Activated gamma-delta T cell treated with anti-CD3 and anti-CD28 coated beads, Interleukin-2, amount 50 U/mL, for 16 hours (primary cell): Measurements from ENCODE around the gene PRR3.
A peak's percentile ranks its signal among the peaks of the same experiment; 100 is the strongest.
"Not testable (repeated sequence)": the region's sequence is repeated elsewhere in the genome, so short reads cannot be mapped to it uniquely, and the experiment has no call there.

ENCODE experiments used
- DNase-seq: peaks from one replicate; pipeline ENCODE4 v3.0.0-alpha.2; 2020; ENCODE audit warnings: low read depth

Gene PRR3, protein sequence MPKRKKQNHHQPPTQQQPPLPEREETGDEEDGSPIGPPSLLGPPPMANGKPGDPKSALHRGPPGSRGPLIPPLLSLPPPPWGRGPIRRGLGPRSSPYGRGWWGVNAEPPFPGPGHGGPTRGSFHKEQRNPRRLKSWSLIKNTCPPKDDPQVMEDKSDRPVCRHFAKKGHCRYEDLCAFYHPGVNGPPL

DNA sequence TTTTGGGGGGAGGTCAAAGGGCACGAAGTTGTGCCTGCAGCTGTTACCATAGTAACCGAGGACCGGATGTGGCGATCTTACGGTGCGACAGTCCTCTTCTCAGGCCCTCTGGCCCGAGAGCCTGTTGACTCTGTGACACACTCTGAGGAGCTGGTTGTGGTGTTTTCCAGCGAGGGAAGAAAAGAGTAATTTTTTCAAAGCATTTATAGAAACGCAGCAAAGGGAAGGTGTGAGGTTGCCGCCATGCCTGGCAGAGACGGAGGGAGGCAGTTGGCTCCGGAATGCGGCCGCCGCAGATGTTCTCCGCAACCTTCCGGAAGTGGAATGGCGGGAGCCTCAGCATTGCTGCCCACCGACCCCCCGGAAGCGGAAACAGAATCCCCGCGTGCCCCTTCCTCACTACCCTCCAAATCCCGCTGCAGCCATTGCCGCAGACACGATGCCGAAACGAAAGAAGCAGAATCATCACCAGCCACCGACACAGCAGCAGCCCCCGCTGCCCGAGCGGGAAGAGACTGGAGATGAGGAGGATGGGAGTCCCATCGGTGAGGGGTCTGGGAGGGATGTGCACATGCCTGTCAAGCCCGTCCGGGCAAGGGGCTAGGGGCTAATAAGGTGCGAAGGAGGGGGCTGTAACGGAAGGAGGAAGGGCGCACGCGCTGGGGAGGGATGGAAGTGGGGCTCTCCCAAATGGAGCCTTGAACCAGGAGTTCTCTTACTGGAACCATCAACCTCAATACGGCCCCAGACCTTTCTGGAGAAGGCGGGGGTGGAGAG is at the start of gene PRR3:
PRR3 (plus strand) TSS at position 390 of the 777 bp plus-strand sequence; CDS start at position 440, 50 bp downstream.
- peak; percentile 77 for DNase-seq

DNA sequence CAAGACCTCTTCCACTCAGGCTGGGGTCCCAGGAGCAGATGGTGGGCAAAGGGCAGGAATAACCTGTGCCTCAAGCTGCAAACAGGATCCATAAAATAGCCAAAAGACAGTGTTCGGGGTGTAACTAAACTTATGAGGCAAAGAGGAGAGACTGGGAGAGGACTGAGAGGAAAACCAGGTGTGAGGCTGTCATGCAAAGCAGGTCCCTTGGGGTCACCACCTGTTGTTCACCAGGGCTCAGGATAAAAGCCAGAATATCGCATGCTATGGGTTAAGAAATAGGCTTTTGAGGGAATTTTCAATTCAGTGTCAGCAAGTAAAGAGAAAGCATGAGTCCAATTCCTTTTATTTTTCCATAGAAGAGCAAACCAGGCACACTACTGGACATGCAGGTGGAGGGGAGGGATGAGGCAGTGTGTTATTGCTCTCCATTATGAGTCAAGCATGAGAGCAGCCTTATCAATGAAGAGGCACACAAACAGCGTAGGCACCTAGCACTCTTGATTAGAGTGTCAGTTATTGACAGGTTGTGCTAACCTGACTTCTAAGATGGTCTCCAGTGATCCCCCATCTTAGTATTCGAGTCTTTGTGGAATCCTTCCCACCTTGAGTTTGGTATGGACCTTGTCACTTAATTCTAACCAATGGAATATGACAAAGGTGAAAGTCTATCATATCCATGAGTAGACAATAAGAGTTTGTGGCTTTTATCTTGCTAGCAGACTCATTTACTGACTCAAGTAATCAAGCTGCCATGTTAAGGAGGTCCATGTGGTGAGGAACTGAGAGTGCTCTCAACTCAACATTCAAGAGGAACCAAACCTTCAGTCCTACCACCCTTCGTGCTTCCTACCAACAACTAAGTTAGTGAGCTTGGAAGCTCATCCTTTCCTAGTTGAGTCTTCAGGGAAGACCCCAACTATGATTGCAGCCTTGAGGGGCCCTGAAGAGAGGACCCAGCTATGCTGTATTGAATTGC is 49.0 kb upstream of the PRR3 start:
- no peak for DNase-seq

DNA sequence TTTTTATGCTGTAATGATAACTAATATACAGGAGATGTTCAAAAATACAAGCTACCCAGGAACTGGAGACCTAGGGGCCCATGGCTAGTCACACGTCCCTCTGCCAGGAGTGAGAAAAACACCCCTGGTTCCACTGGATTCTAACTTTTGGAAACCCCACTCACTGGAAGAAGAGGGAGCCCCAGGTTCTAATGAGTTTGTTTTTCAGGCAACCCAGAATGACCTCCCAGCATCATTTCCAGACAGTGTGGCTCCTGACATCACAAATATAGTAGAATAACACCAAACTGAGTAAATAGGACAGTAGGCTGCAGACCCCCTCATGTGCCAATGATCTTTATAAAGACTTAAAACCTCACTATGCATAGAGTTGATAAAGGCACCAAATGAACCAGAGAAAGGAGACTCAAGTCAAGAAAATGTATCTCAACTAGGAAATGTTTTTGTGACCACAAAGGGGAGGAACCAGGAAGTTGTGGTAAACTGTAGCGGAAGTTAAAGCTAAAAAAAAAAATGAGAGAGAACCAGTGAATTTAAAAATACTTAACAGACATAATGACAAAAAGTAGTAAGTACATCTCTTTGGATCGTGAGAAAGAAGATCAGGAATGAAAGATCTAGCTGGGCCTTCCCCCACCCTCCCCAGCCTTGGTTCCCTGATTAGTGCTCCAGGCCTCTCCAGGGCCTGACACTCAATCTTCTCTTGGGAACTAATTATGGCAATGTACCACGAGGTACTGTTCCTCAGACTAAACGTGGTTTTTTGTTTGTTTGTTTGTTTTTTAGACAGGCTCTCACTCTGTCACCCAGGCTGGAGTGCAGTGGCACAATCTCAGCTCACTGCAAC is 48.0 kb upstream of the PRR3 start:
- DNase-seq: no peak

DNA sequence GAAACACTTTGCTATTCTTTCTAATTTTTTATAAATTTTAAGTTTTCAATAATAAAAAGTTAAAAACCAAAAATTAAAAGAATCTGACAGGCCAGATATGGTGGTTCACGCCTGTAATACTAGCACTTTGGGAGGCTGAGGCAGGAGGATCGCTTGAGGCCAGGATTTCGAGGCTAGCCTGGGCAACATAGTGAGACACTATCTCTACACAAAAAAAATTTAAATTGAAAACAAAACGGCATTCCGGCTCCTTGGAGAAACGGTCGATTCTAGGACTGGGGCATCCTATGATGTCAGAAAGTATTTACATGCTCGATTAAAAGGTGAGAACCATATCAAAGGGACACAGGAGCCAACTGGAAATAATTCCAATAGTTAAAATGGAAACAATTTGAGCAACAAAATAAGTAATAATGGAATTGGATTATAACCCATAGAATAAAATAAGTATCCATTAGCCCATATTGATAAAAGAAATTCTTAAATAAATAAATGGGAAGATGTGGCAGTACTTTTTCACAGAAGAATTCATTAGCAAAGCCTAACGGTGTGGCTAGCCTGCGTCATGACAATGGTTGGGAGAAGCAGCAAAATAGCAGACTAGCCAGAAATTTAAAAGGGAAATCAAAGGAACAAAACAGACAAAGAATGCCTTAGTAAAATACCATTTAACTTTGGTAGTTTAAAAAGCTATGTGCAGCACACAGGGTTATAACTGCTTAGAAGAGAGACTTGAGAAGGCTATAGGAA is 46.5 kb upstream of the PRR3 start:
- DNase-seq: no peak

DNA sequence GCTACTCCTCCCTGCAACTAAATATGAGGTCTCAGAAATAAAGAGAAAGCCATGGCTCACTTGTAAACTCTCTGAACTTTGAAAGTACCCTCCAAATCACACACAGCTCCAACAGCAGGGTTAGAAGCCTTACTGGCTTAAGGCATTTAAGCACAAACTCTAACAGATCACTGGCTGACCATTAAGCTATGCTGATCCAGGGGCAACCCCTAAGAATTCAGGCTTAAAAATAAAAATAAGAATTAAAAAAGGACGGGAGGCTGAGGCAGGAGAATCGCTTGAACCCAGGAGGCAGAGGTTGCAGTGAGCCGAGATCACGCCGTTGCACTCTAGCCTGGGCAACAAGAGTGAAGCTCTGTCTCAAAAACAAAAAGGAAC is 45.9 kb upstream of the PRR3 start:
- no peak for DNase-seq

DNA sequence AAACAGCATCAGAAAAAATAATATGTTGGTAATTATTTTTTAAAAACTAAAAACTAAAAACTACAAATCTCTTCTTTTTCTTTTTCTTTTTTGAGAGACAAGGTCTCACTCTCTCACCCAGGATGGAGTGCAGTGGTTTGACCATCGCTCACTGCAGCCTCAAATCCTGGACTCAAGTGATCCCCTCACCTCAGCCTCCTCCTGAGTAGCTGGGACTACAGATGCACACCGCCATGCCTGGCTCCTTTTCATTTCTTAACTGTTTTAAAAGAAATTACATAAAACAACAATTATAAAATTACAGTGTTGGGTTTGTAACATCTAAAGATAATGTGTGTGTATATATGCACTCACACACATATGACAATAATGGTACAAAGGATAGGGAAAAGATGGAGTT is 43.6 kb upstream of the PRR3 start:
- DNase-seq: no peak

DNA sequence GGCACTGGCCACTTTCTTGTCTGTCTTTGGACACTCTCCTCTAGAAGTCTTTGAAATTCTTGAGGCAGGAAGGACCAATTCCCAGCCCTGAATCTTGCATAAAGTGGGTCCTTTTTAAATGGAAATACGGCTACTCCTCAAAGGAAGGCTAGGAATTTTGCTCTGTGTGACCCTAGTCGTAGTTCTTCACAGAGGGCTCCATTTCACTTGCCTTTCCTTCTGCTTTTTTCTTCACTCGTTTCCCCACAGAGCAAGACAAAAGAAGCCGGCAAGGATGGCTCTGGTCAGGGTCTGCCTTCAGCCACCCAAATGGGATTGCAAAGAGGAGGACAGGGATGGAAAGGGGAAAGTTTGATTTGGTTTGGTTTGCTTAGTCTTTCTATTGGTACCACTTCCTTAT is 42.0 kb upstream of the PRR3 start:
- DNase-seq: no peak

DNA sequence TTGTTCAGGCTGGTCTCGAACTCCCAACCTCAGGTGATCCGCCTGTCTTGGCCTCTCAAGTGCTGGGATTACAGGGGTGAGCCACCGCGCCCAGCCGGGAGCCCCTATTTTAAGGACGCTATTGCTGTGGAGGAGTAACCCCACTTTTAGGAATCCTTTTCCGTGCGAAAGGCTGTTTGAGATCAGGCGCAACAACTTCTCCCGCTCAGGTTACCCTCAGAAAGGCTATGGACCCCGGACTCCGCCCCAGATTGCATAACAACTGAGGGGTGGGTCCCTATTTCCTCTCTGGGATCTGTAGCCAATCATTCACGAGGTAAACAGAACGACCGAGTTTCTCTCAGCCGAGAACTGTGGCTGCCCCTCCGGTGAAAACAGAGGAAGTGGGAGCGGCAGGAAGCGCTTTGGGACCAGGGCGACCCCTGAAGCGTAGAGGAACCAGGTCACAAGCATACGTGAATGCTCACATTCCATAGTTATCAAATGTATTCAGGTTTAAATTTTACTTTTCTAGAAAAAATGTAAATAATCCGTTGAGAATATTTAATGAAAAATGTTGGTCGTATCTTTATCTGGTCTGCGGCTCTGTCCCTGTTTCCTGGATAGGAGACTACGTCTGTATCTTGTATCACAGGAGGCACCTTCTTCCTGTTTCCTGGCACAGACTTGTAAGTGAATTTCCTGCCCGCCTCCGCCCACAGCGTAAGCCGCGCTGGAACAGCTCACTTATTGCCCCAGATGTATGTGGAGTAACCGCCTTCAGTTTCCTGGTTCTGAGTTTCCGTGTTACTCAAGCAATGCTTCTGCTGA is 40.9 kb upstream of the PRR3 start:
- peak; percentile 87 for DNase-seq

DNA sequence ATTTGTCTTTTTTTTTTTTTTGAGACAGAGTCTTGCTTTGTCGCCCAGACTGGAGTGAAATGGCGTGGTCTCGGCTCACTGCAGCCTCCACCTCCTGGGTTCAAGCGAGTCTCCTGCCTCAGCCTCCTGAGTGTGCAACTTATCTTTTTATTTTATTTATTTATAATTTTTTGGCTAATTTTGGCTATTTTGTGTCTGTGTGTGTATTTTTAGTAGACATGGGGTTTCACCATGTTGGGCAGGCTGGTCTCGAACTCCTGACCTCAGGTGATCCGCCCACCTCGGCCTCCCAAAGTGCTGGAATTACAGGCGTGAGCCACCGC is 40.4 kb upstream of the PRR3 start:
- not testable (repeated sequence) for DNase-seq

DNA sequence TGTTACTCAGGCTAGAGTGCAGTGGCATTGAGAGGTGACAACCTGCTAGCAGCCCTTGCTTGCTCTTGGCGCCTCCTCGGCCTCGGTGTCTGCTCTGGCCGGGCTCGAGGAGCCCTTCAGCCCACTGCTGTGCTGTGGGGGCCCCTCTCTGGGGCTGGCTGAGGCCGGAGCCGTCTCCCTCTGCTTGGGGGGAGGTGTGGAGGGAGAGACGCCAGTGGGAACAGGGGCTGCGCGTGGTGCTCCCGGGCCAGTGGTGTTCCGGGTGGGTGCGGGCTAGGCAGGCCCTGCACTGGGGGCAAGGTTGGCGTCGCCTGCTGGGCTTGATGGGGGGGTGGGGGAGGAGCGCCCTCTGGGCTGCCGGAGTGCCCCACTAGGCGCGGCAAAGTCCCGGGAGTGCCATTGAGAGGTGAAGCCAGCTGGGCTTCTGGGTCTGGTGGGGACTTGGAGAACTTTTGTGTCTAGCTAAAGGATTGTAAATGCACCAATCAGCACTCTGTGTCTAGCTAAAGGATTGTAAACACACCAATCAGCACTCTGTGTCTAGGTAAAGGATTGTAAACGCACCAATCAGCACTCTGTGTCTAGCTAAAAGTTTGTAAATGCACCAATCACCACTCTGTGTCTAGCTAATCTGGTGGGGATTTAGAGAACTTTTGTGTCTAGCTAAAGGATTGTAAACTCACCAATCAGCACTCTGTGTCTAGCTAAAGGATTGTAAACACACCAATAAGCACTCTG is 39.2 kb upstream of the PRR3 start:
- DNase-seq: not testable (repeated sequence)

DNA sequence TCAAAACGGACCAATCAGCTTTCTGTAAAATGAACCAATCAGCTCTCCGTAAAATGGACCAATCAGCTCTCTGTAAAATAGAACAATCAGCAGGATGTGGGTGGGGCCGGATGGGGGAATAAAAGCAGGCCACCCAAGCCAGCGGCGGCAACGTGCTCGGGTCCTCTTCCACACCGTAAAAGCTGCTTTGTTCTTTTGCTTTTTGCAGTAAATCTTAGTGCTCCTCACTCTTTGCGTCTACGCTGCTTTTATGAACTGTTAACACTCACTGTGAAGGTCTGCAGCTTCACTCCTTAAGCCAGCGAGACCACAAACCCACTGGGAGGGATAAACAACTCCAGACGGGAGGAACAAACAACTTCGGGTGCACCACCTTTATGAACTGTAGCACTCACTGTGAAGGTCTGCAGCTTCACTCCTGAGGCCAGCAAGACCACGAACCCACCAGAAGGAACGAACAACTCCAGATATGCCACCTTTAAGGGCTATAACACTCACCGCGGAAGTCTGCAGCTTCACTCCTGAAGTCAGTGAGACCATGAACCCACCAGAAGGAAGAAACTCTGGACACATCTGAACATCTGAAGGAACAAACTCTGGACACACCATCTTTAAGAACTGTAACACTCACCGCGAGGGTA is 38.5 kb upstream of the PRR3 start:
- not testable (repeated sequence) for DNase-seq

DNA sequence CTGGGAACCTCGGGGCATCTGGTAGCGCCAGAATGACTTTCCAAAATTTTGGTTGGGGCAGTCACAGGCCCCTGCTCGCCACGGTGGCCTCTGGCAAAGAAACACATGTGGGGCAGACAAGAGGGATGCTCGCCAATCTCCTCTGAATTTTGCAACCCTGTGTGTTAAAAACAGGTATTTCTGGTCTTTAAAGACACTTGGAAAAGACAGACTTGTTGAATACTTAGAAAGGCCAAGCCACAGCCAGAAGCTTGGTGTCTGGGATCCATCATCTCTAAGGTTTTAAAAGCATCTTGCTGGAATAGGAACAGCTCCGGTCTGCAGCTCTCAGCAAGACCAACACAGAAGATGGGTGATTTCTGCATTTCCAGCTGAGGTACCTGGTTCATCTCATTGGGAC is 36.6 kb upstream of the PRR3 start:
- no peak for DNase-seq

DNA sequence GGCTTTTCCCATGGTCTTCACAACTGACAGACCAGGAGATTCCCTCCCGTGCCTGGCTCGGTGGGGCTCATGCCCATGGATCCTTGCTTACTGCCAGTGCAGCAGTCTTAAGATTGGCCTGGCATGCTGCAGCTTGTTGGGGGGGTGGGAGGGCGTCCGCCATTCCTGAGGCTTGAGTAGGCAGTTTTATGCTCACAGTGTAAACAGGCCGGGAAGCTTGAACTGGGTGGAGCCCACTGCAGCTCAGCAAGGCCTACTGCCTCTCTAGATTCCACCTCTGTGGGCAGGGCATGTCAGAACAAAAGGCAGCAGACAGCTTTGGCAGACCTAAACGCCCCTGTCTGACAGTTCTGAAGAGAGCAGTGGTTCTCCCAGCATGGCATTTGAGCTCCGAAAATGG is 36.0 kb upstream of the PRR3 start:
- DNase-seq: not testable (repeated sequence)

DNA sequence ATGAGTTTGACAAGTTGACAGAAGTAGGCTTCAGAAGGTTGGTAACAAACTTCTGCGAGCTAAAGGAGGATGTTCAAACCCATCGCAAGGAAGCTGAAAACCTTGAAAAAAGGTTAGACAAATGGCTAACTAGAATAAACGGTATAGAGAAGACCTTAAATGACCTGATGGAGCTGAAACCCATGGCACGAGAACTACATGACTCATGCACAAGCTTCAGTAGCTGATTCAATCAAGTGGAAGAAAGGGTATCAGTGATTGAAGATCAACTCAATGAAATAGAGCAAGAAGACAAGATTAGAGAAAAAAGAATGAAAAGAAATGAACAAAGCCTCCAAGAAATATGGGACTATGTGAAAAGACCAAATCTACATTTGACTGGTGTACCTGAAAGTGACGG is 35.1 kb upstream of the PRR3 start:
- not testable (repeated sequence) for DNase-seq

DNA sequence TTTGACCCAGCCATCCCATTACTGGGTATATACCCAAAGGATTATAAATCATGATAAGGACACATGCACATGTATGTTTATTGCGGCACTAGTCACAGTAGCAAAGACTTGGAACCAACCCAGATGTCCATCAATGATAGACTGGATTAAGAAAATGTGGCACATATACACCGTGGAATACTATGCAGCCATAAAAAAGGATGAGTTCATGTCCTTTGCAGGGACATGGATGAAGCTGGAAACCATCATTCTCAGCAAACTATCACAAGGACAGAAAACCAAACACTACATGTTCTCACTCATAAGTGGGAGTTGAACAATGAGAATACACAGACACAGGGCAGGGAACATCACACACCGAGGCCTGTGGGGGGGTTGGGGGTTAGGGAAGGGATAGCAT is 30.7 kb upstream of the PRR3 start:
- DNase-seq: not testable (repeated sequence)

DNA sequence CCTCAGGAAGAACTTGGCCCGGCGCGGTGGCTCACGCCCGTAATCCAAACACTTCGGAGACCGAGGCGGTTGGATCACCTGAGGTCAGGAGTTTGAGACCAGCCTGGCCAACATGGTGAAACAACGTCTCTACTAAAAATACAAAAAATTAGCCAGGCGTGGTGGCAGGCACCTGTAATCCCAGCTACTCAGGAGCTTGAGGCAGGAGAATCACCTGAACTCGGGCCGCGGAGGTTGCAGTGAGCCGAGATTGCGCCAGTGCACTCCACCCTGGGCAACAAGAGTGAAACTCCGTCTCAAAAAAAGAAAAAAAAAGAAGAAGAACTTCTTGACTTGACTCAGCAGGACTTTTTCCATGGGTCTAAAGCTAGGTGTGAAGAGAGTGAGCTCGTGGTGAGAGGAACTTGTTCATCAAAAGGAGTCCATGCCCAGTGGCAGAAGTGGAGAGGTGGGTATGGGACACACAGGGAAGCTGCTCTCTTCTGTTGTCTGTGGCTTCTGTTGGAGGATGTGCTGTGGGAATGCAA is 27.7 kb upstream of the PRR3 start:
- not testable (repeated sequence) for DNase-seq

DNA sequence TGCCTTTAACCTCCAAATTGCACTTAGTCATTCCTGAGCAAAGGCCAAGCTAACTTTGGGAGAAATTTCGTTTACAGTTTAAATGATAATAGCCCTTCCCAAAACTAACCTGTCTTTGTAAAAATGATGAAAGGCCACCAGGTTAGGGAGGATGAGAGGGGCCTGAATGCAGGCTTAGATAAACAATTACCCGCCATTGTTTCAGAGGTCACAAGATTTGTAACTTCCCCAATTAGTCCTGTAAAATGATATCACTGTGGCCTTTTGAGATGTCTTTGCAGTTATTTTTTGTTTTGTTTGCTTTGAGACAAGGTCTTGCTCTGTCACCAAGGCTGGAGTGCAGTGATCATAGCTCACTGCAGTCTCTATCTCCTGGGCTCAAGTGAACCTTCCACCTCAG is 27.1 kb upstream of the PRR3 start:
- DNase-seq: no peak

DNA sequence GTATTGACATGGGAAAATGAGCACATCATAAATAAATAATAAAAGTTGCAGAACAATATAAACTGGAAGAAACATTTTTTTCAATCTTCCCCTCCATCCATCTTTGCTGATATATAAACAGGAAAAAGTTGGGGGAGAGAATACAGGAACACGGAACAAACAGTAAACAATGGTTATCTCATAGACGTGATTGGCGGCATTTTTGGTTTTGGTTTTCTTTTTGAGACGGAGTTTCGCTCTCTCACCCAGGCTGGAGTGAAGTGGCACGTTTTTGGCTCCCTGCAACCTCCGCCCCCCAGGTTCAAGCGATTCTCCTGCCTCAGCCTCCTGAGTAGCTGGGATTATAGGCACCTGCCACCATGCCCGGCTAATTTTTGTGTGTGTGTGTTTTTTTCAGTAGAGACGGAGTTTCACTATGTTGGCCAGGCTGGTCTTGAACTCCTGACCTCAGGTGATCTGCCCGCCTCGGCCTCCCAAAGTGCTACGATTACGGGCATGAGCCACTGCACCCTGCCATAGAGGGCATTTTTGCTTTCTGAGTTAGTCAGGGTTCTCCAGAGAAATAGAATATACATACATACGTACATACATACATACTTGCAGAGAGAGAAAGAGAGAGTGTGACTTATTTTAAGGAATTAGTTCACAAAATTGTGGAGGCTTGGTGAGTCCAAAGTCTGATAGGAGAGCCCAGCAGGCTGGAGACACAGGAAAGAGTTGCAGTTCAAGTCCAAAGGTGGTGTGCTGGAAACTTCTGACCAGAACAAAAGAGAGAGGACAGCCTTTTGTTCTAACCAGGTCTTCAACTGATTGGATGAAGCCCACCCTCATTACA is 23.4 kb upstream of the PRR3 start:
- no peak for DNase-seq
